GM19324 (cell line): ENCODE data around the gene PAM16.
"Not testable (repeated sequence)": the region's sequence is repeated elsewhere in the genome, so short reads cannot be mapped to it uniquely, and the experiment has no call there.

Experiments
- ATAC-seq: cut with Tn5 transposase; IDR thresholded peaks from one replicate; pipeline ENCODE4 v1.9.1; 2021; ENCODE audit warnings: mild to moderate bottlenecking, moderate library complexity; ENCODE audit not compliant: unreplicated experiment, low FRiP score

Gene PAM16

GRCh38 chr16:4337540-4338088 is 13.5 kb downstream of the PAM16 start:
- ATAC-seq: no peak

GRCh38 chr16:4336701-4337539 is 14.2 kb downstream of the PAM16 start:
- no peak for ATAC-seq

- no peak for ATAC-seq
Measured at GRCh38 chr16:4334724-4335495, 16.2 kb downstream of the PAM16 start.

GRCh38 chr16:4333714-4334113 is 17.4 kb downstream of the PAM16 start:
- not testable (repeated sequence) for ATAC-seq

GRCh38 chr16:4333308-4333638 is 17.8 kb downstream of the PAM16 start:
- no peak for ATAC-seq

DNA sequence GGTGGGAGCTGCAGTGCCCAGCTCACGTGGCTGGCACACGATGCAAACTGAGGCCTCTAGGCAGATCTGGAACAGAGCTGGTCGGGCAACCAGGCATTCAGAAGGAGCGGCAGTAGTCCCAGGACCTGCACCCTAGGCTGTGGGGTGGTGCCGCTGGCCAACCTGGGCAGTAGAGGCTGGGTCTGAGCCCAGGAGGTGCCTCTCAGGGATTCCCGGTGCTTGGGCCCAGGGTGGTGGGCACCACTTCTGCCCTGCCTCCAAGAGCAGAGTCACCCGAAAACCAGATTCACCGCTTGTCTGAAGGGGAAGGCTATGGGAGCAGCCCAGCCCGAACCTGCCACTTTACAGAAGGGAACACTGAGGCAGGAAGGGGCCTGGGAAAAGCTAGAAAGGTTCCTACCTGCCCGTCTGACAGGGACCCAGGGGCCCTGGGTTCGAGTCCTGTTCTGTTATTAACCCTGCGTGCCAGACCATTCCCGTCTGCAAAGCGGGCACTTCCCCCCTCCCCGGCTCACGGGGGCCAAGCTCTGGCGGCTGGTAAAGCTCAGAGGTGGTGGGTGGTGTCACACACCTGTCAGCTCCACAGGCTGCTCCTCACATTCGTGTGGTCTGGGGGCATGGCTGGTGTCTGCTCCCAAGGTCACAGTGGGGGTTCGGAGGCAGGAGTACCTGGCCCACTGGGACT is 18.4 kb downstream of the PAM16 start:
- no peak for ATAC-seq

DNA sequence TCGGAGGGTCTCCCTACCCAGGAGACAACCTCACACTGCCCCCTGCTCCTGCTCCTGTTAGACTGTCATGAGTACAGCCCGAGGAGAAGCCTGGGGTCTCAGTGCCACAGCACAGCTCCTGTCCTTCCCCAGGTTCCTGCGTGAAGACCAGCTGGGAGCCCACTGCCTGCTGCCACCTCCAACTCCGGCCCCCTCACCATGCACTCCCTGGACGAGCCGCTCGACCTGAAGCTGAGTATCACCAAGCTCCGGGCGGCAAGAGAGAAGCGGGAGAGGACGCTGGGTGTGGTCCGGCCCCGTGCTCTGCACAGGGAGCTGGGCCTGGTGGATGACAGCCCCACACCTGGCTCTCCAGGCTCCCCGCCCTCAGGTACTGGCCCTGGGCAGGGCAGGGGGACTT is 19.0 kb downstream of the PAM16 start:
- ATAC-seq: no peak

DNA sequence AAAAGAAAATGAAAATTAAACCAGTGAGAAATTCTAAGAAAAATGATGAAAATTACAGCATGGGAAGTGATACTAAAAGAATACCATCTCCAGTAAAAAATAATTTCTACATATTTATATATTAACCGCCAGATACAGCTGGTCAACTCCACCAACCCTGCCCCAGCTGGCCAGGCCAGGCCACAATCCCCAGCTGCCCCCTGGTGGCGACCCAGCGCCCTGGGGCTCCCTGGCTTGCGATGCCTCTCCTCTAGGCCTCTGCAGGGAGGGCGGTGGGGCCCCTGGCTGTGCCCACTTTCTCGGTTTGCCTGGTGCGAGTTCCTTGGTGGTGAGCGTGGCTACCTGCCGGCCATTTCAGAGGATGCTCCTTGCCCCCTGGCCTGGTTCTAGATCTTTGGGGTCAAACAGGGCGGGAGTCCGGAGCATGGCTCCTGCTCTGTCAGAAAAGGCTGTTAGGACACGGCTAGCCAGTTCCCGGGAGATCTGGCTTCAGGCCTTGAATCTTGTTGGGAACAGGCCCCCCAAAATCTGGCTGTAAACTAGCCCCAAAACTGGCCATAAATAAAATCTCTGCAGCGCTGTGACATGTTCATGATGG is 20.7 kb downstream of the PAM16 start:
- no peak for ATAC-seq

DNA sequence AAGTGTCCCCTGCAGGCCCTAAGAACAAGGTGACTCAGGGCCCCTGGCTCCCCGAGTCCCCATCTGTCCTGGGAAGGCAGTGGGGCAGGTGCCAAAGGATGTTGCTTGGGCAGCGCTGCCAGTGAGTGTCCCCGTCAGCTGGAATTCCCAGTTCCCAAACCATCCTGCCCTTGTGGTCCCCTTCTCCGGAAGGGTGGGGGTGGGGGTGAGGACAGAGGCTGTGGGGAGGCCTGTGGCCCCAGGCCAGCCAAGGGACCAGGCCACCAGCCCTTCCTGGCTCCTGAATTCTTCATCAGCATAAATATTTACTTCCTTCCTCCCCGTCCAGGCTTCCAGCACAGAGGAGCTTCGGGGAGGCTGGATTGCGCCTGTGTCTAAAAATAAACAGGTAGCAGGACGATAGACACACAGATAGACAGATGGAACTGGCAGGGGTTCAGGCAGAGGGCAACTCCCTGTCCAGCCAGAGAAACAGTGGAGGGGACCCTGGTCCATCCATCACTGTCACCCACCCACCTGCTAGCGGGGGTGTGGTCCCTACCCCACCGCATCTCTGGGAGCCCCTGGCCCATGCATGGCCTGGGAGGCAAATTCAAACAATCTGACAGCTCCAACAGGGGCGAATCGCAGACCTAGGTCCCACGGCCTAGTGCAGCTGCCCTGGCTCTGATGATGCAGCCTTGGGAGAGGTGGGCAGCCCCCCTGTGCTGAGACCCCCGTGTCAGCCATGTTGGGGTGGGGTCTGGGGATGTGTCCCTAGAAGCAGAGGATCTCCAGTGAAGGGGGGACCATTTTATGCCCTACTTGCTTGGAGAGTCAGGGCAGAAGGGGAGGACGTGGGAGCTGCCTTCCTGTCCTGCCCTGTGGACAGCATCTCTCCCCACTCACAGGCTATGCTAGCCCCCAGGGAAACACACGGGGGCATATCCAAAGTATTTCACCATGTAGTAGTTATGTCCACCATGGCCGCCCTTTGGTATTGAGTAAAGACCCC is 22.0 kb downstream of the PAM16 start:
- ATAC-seq: no peak

DNA sequence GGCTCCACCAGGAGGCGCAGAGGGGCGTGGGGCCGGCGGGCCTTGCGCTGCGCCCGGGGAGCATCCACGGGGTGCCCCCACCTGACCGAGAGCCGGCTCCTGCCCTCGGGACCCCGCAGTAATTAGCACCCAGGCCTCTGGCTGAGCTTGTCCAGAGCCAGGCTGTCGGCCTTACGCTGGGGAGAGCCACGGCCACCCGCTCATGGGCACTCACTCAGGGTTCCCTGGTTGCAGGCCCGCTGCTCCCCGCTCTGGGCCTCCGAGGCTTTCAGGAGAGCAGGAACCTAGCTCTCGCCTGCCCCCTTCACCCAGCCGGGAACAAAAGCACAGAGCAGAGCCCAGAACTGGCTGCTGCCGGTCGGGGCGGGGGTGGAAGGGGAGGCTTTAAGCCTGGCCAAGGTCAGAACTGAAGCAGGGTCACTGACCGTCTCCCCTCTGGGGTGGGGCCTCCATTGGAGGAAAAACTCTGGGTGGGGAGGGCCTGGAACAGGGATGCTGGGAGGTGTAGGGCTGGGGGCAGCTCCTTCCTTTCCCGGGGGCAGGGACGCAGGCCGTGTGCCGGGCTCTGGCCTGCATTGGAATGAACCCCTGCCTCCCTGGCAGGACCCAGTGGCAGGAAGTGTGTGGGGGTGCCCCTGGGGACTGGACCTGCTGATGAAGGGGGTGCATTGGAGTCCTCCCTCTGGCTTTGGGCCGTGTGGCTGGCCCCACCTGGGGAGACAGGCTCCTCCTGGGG is 22.9 kb downstream of the PAM16 start:
- no peak for ATAC-seq

GRCh38 chr16:4327386-4328045 is 23.6 kb downstream of the PAM16 start:
- no peak for ATAC-seq

DNA sequence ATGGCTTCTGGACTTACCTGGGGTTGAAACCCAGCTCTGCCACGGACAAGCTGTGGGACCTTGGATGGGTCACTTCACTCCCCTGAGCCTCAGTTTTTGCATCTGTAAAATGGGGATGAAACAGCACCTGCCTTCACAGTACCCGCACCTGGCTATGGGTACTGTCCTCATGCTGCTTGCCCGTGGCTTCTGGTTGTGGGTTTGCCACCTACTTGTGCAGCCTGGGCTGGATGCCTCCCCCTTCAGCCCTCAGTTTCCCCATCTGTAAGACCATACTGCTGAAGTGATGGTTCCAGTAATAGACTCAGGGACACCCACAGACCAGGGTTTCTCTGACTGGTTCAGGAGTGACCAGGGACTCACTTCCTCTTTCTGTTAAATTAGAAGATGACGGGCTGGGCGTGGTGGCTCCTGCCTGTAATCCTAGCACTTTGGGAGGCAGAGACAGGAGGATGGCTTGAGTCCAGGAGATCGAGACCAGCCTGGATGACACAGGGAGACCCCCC is 25.8 kb downstream of the PAM16 start:
- no peak for ATAC-seq

DNA sequence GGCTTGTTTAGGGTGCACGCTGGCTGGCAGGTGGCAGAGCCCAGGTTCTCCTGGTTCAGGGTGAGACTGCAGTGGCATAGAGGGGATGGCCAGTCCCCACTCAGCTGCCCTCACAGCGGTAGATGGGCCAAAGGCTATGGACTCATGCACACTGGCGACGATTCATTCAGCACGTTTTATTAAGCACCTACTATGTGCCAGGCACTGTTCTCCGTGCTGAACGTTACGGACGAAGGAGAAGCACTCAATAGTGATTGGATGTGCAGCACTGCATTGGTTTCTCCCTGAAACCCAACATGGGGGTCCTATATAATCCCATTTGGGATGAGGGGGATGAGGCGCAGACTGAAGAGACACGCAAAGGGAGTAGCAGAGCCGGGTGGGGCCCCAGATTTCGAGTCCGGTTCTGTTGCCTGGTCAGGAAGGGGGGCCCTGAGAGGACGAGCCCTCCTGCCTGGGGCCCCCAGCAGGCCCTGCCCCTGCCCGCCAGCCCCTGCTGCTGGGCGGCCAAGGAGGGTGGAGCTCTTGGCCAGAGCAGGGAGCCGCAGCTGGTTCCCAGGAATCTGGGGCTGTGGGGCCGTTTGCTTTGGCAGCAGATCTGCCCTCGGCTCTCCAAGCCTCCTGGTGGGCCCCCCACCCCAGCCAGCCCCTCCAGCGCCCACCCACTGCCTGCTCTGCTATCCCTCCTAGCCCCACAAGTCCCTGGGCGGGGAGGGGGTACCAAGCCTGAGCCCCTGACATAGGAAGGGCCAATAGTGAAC is 26.4 kb downstream of the PAM16 start:
- no peak for ATAC-seq

- ATAC-seq: no peak
Measured at GRCh38 chr16:4323845-4324488, 27.2 kb downstream of the PAM16 start.

DNA sequence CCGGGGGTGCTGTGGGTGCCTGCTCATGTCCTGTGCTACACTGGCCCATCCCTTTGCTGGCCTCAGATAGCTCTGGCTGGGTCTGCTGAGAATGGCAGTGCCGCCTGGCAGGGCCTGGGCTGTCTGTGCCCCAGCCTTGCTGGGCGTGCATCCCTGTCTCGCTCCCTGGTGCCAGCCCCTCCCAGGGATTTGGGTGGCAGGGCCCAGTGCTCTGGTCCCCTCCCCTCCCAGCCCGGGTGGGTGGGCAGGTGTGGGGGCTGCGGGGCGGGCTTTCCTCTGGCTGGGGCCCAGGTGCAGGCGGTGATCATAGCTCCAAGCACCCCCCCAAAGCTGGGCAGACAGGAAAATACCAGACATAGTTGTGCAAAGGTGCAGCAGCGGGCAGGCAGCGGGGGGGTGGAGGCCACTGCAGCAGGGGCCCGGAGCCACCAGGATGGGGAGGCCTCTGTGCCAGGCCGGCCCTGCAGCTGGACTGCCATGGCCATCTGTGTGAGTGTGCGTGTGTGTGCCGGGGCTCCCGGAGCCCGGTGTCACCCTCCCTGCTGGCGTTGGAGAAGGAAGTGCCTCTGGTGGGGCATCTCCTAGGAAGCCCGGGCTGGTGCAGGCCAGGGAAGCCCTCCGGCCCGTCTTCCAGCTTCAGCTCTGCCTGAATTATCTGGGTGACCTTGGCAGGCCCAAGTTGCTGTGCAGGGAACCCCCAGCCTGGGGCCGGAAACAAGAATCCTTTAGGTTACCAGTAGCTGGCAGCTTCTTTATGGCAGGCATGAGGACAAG is 27.9 kb downstream of the PAM16 start:
- ATAC-seq: no peak
